GM21619 (cell line): Measurements from ENCODE around the gene OSM.
"Not testable (repeated sequence)": the region's sequence is repeated elsewhere in the genome, so short reads cannot be mapped to it uniquely, and the experiment has no call there.

Experiments used
- ATAC-seq: cut with Tn5 transposase; IDR thresholded peaks from one replicate; pipeline ENCODE4 v1.9.1; 2021; ENCODE audit not compliant: unreplicated experiment

OSM gene

GRCh38 chr22:30230330-30230729 is 36.3 kb downstream of the OSM start:
- ATAC-seq: no peak

GRCh38 chr22:30228509-30229359 is 37.9 kb downstream of the OSM start:
- no peak for ATAC-seq

GRCh38 chr22:30227438-30228228 is 39.0 kb downstream of the OSM start:
- ATAC-seq: no peak

DNA sequence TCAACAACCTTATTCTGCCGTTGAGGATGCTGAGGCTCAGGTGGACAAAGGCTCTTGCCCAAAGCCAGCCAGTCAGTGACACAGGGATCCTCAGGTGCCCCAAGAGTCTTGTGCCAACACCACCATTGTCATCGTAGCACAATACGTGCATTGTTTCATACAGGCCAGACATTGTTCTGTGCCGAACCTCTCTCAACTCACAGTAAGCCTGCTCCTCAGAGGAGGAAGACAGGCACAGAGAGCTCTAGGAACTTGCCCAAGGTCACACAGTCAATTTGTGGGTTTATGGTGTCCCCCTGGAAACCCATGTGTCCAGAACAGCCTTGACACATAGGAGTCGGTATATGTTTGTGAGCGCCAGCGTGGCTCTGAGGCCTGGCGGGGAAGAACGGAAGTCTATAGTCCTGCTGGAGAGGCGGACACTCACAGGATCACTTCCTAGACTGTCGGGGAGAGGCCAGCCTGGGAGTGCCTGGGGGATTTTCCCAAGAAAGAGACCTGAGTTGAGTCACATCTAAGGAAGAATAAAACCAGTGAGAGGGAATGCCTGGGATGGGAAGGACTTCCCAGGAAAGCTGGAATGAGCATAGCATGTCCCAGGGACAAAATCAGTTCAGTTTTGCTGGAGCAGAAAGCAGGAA is 40.3 kb downstream of the OSM start:
- no peak for ATAC-seq

- ATAC-seq: no peak
These were observed 41.3 kb downstream of the OSM start for GRCh38 chr22:30225220-30225927.

- ATAC-seq: no peak
These were observed 42.3 kb downstream of the OSM start for GRCh38 chr22:30224161-30224857.

- no peak for ATAC-seq
These were observed 43.3 kb downstream of the OSM start for GRCh38 chr22:30223303-30223702.

DNA sequence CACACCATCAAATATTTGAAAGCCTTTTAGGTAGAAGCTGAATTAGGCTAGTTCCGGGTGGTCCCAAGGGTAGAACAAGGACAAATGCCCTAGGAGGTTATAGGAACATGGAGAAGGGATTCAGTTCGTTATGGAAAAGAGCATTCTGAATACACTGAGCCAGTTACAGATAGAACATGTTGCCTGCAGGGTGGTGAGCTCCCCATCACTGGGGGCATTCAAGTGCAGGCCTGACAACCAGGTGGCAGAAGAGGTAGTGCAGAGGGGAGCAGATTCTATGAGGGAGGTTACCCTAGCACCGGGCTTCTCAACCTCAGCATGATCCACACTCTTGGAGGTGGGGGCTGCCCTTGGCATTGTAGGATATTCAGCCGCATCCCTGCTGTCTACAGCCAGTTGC is 44.3 kb downstream of the OSM start:
- ATAC-seq: no peak

GRCh38 chr22:30221121-30221992 is 45.3 kb downstream of the OSM start:
- no peak for ATAC-seq

- ATAC-seq: no peak
These were observed 46.2 kb downstream of the OSM start for GRCh38 chr22:30220338-30221012.

DNA sequence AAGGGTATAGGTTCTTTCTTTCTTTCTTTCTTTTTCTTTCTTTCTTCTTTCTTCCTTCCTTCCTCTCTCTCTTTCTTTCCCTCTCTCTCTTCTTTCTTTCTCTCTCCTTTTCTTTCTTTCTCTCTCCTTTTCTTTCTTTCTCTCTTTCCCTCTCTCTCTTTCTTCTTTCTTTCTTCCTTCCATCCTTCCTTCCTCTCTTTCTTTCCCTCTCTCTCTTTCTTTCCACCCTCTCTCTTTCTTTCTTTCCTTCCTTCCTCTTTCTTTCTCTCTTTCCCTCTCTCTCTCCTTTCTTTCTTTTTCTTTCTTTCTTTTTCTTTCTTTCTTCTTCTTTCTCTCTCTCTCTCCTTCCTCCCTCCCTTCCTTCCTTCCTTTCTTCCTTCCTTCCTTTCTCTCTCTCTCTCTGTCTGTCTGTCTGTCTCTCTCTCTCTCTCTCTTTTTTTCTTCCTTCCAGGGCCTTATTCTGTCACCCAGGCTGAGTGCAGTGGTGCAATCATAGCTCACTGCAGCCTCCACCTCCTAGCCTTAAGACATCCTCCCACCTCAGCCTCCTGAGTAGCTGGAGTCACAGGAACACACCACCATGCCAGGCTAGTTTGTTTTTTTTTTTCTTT is 46.9 kb downstream of the OSM start:
- ATAC-seq: no peak

DNA sequence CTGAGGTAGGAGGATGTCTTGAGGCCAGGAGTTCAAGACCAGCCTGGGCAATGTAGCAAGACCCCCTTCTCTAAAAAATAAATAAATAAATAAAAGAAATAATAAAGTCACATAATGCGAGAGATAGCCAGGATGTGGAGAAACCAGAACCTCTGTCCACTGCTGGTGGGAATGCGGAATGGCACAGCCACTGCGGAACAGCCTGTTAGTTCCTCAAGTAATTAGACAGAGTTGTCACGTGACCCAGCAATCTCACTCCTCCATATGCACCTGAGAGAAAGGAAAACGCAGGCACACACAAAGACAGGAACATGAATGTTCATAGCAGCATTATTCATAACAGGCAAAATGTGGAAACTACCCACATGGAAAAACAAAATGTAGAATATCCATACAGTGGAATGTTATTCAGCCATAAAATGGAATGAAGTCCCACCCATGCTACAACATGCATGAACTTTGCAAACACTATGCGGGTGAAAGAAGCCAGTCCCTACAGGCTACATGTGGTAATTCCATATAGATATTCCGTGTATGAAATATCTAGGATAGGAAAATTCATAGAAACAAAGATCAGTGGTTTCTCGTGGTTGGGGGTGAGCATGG is 47.5 kb downstream of the OSM start:
- no peak for ATAC-seq

- no peak for ATAC-seq
These were observed 48.7 kb downstream of the OSM start for GRCh38 chr22:30217698-30218560.

- no peak for ATAC-seq
These were observed 49.9 kb downstream of the OSM start for GRCh38 chr22:30216710-30217109.

GRCh38 chr22:30216272-30216671 is 50.4 kb downstream of the OSM start:
- ATAC-seq: not testable (repeated sequence)

- ATAC-seq: no peak
These were observed 51.8 kb downstream of the OSM start for GRCh38 chr22:30214703-30215407.
